Measurements from ENCODE around the gene PNPLA8.
"Not testable (repeated sequence)": the region's sequence is repeated elsewhere in the genome, so short reads cannot be mapped to it uniquely, and the experiment has no call there.

PNPLA8 gene

GRCh38 chr7:108557617-108558016 lies 31.7 kb upstream of the PNPLA8 start:
- Histone ChIP-seq H3K4me3 (ENCODE audit: low read depth in 1 of 2, low read length in 1 of 2) (no peak overlapping the region), H3K36me3 (no peaks in the 10 kb centered on the region), H3K4me1 (ENCODE audit: control insufficient read depth in 1 of 2, insufficient read depth in 1 of 2, low read depth in 1 of 2, low read length in 1 of 2) (no peaks in the 10 kb centered on the region), H3K27me3 (no peaks in the 10 kb centered on the region), H3K27ac (no peak overlapping the region), H3K9me3 (no peaks in the 10 kb centered on the region)
- no peak for TF ChIP-seq CTCF (IDR thresholded peaks at IDR 0.05)

GRCh38 chr7:108557191-108557590 lies 31.3 kb upstream of the PNPLA8 start:
- Histone ChIP-seq H3K36me3 (no peaks in the 10 kb centered on the region), H3K9me3 (no peaks in the 10 kb centered on the region), H3K27me3 (no peaks in the 10 kb centered on the region), H3K4me1 (ENCODE audit: control insufficient read depth in 1 of 2, insufficient read depth in 1 of 2, low read depth in 1 of 2, low read length in 1 of 2) (no peaks in the 10 kb centered on the region), H3K27ac (no peak overlapping the region), H3K4me3 (ENCODE audit: low read depth in 1 of 2, low read length in 1 of 2) (no peak overlapping the region)
- no peak for TF ChIP-seq CTCF (IDR thresholded peaks at IDR 0.05)

- H3K9me3 ChIP-seq; H3K36me3 ChIP-seq; H3K27ac ChIP-seq; H3K4me3 ChIP-seq (ENCODE audit: low read depth in 1 of 2, low read length in 1 of 2); H3K27me3 ChIP-seq; H3K4me1 ChIP-seq (ENCODE audit: control insufficient read depth in 1 of 2, insufficient read depth in 1 of 2, low read depth in 1 of 2, low read length in 1 of 2): not testable (repeated sequence)
Observed at GRCh38 chr7:108556665-108557064, 30.7 kb upstream of the PNPLA8 start.

- H3K36me3 ChIP-seq; H3K9me3 ChIP-seq; H3K4me1 ChIP-seq (ENCODE audit: control insufficient read depth in 1 of 2, insufficient read depth in 1 of 2, low read depth in 1 of 2, low read length in 1 of 2); H3K27me3 ChIP-seq; H3K27ac ChIP-seq; H3K4me3 ChIP-seq (ENCODE audit: low read depth in 1 of 2, low read length in 1 of 2): not testable (repeated sequence)
Observed at GRCh38 chr7:108548141-108548896, 22.4 kb upstream of the PNPLA8 start.

- Histone ChIP-seq H3K36me3 (no peaks in the 10 kb centered on the region), H3K4me3 (ENCODE audit: low read depth in 1 of 2, low read length in 1 of 2) (no peak overlapping the region), H3K27ac (no peak overlapping the region), H3K27me3 (no peaks in the 10 kb centered on the region), H3K4me1 (ENCODE audit: control insufficient read depth in 1 of 2, insufficient read depth in 1 of 2, low read depth in 1 of 2, low read length in 1 of 2) (no peaks in the 10 kb centered on the region), H3K9me3 (no peaks in the 10 kb centered on the region)
- no peak for TF ChIP-seq CTCF (IDR thresholded peaks at IDR 0.05)
Observed at GRCh38 chr7:108541478-108541877, 15.5 kb upstream of the PNPLA8 start.

GRCh38 chr7:108538685-108539084 lies 12.8 kb upstream of the PNPLA8 start:
- H3K27me3 ChIP-seq; H3K4me3 ChIP-seq (ENCODE audit: low read depth in 1 of 2, low read length in 1 of 2); H3K9me3 ChIP-seq; H3K27ac ChIP-seq; H3K4me1 ChIP-seq (ENCODE audit: control insufficient read depth in 1 of 2, insufficient read depth in 1 of 2, low read depth in 1 of 2, low read length in 1 of 2); H3K36me3 ChIP-seq: not testable (repeated sequence)

- H3K27me3 ChIP-seq; H3K4me3 ChIP-seq (ENCODE audit: low read depth in 1 of 2, low read length in 1 of 2); H3K9me3 ChIP-seq; H3K4me1 ChIP-seq (ENCODE audit: control insufficient read depth in 1 of 2, insufficient read depth in 1 of 2, low read depth in 1 of 2, low read length in 1 of 2); H3K36me3 ChIP-seq; H3K27ac ChIP-seq: not testable (repeated sequence)
Observed at GRCh38 chr7:108538236-108538635, 12.3 kb upstream of the PNPLA8 start.

GRCh38 chr7:108537229-108537628 lies 11.3 kb upstream of the PNPLA8 start:
- no peaks in the 10 kb centered on the region for H3K27me3 ChIP-seq
- TF ChIP-seq CTCF (IDR thresholded peaks at IDR 0.05): no peak
- no peaks in the 10 kb centered on the region for H3K9me3 ChIP-seq
- H3K36me3 ChIP-seq: no peaks in the 10 kb centered on the region
- H3K4me3 ChIP-seq (ENCODE audit: low read depth in 1 of 2, low read length in 1 of 2): no peak overlapping the region
- H3K27ac ChIP-seq: no peak overlapping the region
- no peaks in the 10 kb centered on the region for H3K4me1 ChIP-seq (ENCODE audit: control insufficient read depth in 1 of 2, insufficient read depth in 1 of 2, low read depth in 1 of 2, low read length in 1 of 2)
